ENCODE data around the gene TRAF3IP3. TPM values are rescaled to one million over a fixed set of nuclear protein-coding genes. Genes with fewer than 3 reads are reported as not detected.

The TRAF3IP3 gene
- total and polyA plus RNA-seq, 2 of the 13 experiments (the other 11 are each of a cell fraction or from before 2014, with no cell fraction given), result not detected

GRCh38 chr1:209736490-209737117 lies 19.2 kb upstream of the TRAF3IP3 start (continued):
- TF ChIP-seq PRDM4 (CRISPR knock-in tag; IDR thresholded peaks at IDR 0.05; ENCODE audit: borderline replicate concordance) (no peak), U2AF2 (IDR thresholded peaks at IDR 0.05; ENCODE audit: low read depth, low read length) (no peak)

GRCh38 chr1:209737118-209737505 lies 18.7 kb upstream of the TRAF3IP3 start:
- Histone ChIP-seq H2AFZ (ENCODE audit: low read length) (no peak overlapping the region), H3K27ac (ENCODE audit: extremely low read length, insufficient read depth, low read length) (no peak overlapping the region), H3K4me3 (replicated peaks in 1 of 3; ENCODE audit: insufficient read depth in 1 of 3, low read depth in 2 of 3, low read length in 3 of 3) (no peak overlapping the region), H3K4me2 (ENCODE audit: low read depth, low read length) (no peak overlapping the region), H3K9me3 (ENCODE audit: low read length) (no peaks in the 10 kb centered on the region), H3K36me3 (replicated peaks in 1 of 2; ENCODE audit: control insufficient read depth in 1 of 2, insufficient read depth in 2 of 2, low read length in 2 of 2) (no peaks in the 10 kb centered on the region), H4K20me1 (ENCODE audit: insufficient read depth, low read length) (no peaks in the 10 kb centered on the region), H3K27me3 (ENCODE audit: control insufficient read depth in 1 of 2, insufficient read depth in 2 of 2, low read length in 2 of 2) (no peaks in the 10 kb centered on the region; a peak in 2 of 5 replicates), H3K4me1 (ENCODE audit: insufficient read depth, low read length) (no peaks in the 10 kb centered on the region), H3K79me2 (ENCODE audit: insufficient read depth, low read length) (no peaks in the 10 kb centered on the region), H3K9ac (ENCODE audit: insufficient read depth, low read depth, low read length) (no peak overlapping the region)
- in situ Hi-C loops (cut with HindIII; ENCODE audit: extremely low pct_ligation_motif_present, low pct_unique_long_range_greater_than_20kb), result no loop called here
- no TSS peak for BruUV-seq (replicated peaks)
- 0% methylated on average over 5 of the region's 5 CpGs for WGBS (ENCODE audit: low lambda C conversion rate)
- no peak for FAIRE-seq
- ChIA-PET POLR2A (no interaction called here), CTCF (ENCODE audit: low intra/inter-chr PET ratio, low total read pairs) (no interaction called here)
- ATAC-seq, result no peak
- intact Hi-C loops (cut with micrococcal nuclease; ENCODE audit: unreplicated experiment), result no loop called here
- no peak for DNase-seq (ENCODE audit: low spot score)
- TF ChIP-seq SOX6 (IDR thresholded peaks at IDR 0.05), result no peak
- no peak for TF ChIP-seq SOX6 (CRISPR knock-in tag; IDR thresholded peaks at IDR 0.05)
- TF ChIP-seq DNMT3B (CRISPR knock-in tag; conservative IDR thresholded peaks at IDR 0.05), result no peak
- TF ChIP-seq BCL6 (CRISPR knock-in tag; IDR thresholded peaks at IDR 0.05), result no peak
- TF ChIP-seq ZNF605 (CRISPR knock-in tag; IDR thresholded peaks at IDR 0.05), result no peak

Measured in HepG2 (cell line).